HepG2 (cell line): ENCODE measurements around the gene LCAT. TPM values are rescaled to one million over a fixed set of nuclear protein-coding genes. Genes with fewer than 3 reads are reported as not detected.

Experiments
- GABPA ChIP-seq, 2 experiments: IDR thresholded peaks; 2 replicates each; pipeline ENCODE4 v1.6.1; 2011 to 2016; ENCODE audit warnings: low read depth in 2 of 2, low read length in 1 of 2, missing biosample characterization in 1 of 2, missing genetic modification characterization in 1 of 2
- HNF4G ChIP-seq, 2 experiments: sonication (generic) in 1 of 2; formaldehyde crosslinking in 1 of 2; IDR thresholded peaks; 2 replicates each; pipeline versions ENCODE4 v1.4.0 to v1.6.1; 2011 to 2020; ENCODE audit warnings: borderline replicate concordance in 2 of 2, low read depth in 2 of 2, mild to moderate bottlenecking in 2 of 2, low read length in 1 of 2, missing genetic modification reagents in 1 of 2, moderate library complexity in 1 of 2
- RXRA ChIP-seq: sonication (generic); formaldehyde crosslinking; IDR thresholded peaks from 2 replicates; pipeline ENCODE4 v1.5.1; 2020; ENCODE audit warnings: missing genetic modification reagents
- SKI ChIP-seq: fragments of 450-650 bp; IDR thresholded peaks from one replicate; pipeline ENCODE4 v1.6.1; 2018; ENCODE audit warnings: mild to moderate bottlenecking; ENCODE audit not compliant: partially characterized antibody
- U2AF1 ChIP-seq: fragments of 200-400 bp; formaldehyde crosslinking; optimal IDR thresholded peaks from 2 replicates; pipeline ENCODE3; 2017; ENCODE audit warnings: mild to moderate bottlenecking, low read depth, low read length
- ZFAT ChIP-seq: sonication (generic); formaldehyde crosslinking; conservative IDR thresholded peaks from 2 replicates; pipeline ENCODE4 v1.8.1; 2023; ENCODE audit warnings: missing genetic modification reagents, inconsistent platforms
- ZNF224 ChIP-seq: sonication (generic); formaldehyde crosslinking; IDR thresholded peaks from 2 replicates; pipeline ENCODE4 v1.5.0; 2020; ENCODE audit warnings: mild to moderate bottlenecking, missing genetic modification reagents
- ZNF34 ChIP-seq: sonication (generic); formaldehyde crosslinking; IDR thresholded peaks from 2 replicates; pipeline ENCODE4 v1.4.0; 2020; ENCODE audit warnings: mild to moderate bottlenecking, missing genetic modification reagents, borderline replicate concordance
- ZNF343 ChIP-seq: sonication (generic); formaldehyde crosslinking; IDR thresholded peaks from 2 replicates; pipeline ENCODE4 v1.4.0; 2020; ENCODE audit warnings: mild to moderate bottlenecking, missing genetic modification reagents
- ZNF552 ChIP-seq: sonication (generic); formaldehyde crosslinking; IDR thresholded peaks from 2 replicates; pipeline ENCODE4 v1.9.0; 2022; ENCODE audit warnings: missing genetic modification reagents, mild to moderate bottlenecking, borderline replicate concordance
- ZNF747 ChIP-seq: sonication (generic); formaldehyde crosslinking; IDR thresholded peaks from 2 replicates; pipeline ENCODE4 v1.8.1; 2023; ENCODE audit warnings: missing genetic modification reagents, mild to moderate bottlenecking, borderline replicate concordance
- ZNF772 ChIP-seq: sonication (generic); formaldehyde crosslinking; IDR thresholded peaks from 2 replicates; pipeline ENCODE4 v1.5.0; 2020; ENCODE audit warnings: mild to moderate bottlenecking, missing genetic modification reagents
- ZNF850 ChIP-seq: sonication (generic); formaldehyde crosslinking; conservative IDR thresholded peaks from 2 replicates; pipeline ENCODE4 v1.9.0; 2021; ENCODE audit warnings: mild to moderate bottlenecking, missing genetic modification reagents
- polyA plus RNA-seq, 8 experiments: library from polyadenylated mRNA; depleted of rRNA in 3 of 8; stranded (reverse) in 7 of 8; unstranded in 1 of 8; fragments of >200 nt; fragmentation: Illumina TruSeq in 4 of 8; extraction: Trizol in 4 of 8; gene quantifications; 2 replicates each; pipeline versions ENCODE4 v1.2.1 to v1.2.3, GENCODE V29; 2011 to 2016; ENCODE audit warnings: low read depth in 4 of 8, missing spikeins in 1 of 8, mixed read lengths in 1 of 8; ENCODE audit not compliant: insufficient read depth in 1 of 8
- total RNA-seq, 5 experiments: library from RNA; depleted of rRNA; stranded (reverse); fragments of >200 nt; fragmentation: Illumina TruSeq; extraction: Trizol; gene quantifications; 2 replicates each; pipeline ENCODE4 v1.2.3, GENCODE V29; 2016; ENCODE audit warnings: low read depth in 1 of 5
- TF ChIP-seq, protein P1 (sequence below): IDR thresholded peaks from 2 replicates; pipeline ENCODE4 v1.6.1; 2016; ENCODE audit warnings: low read depth
- TF ChIP-seq, protein P2 (sequence below): sonication (generic); formaldehyde crosslinking; IDR thresholded peaks from 2 replicates; pipeline ENCODE4 v1.9.0; 2021; ENCODE audit warnings: missing genetic modification reagents, mild to moderate bottlenecking, borderline replicate concordance
- TF ChIP-seq, protein P3 (sequence below): sonication (generic); formaldehyde crosslinking; IDR thresholded peaks from 2 replicates; pipeline ENCODE4 v1.4.0; 2020; ENCODE audit warnings: missing genetic modification reagents
- TF ChIP-seq, protein P4 (sequence below): sonication (generic); formaldehyde crosslinking; IDR thresholded peaks from 2 replicates; pipeline ENCODE4 v1.4.0; 2020; ENCODE audit warnings: missing genetic modification reagents, borderline replicate concordance
- TF ChIP-seq, protein P5 (sequence below): sonication (generic); formaldehyde crosslinking; IDR thresholded peaks from 2 replicates; pipeline ENCODE4 v1.8.1; 2023; ENCODE audit warnings: missing genetic modification reagents, mild to moderate bottlenecking, borderline replicate concordance
- TF ChIP-seq, protein P6 (sequence below): sonication (generic); formaldehyde crosslinking; IDR thresholded peaks from 2 replicates; pipeline ENCODE4 v1.5.0; 2020; ENCODE audit warnings: mild to moderate bottlenecking, missing genetic modification reagents

LCAT gene
- total and polyA plus RNA-seq, 2 of the 13 experiments (the other 11 are each of a cell fraction or from before 2014, with no cell fraction given), result 36.1 to 38.9 TPM

DNA sequence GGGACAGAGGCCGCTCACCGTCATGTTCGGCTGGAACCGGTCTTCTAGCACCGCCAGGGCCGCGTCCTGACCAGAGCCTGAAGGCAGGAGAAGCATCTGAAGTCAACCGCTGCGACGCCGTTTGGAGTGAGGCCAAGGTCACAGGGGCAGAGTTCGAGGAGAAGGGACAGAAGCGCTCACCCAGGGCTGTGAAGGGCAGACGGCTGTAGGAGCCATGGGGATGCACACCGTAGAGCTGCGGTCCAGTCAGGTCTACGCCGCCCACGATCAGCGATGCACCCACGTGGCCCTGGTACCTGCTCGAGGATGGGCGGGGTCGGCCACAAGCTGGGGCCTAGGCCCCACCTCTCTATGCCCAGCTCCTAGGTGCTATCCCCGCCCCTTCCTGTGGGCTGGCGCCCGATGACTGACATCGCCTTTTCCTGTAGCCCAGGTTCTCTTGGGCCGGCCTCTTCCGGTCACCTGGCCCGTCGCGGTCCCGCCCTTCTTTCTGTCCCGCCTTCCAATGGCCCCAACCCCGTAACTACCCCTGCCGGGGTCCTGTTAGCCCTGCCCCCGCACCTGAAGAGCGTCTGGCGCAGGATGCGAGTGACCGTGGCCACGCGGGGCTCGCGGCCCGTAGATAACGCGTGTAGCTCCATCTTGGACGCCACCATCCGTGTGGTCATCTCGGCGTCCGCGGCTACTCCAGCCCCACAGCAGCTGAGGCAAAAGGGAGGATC lies 8.4 kb downstream of the LCAT start (continued):
- no peak for TF ChIP-seq ZNF850
- TF ChIP-seq, protein P1, sequence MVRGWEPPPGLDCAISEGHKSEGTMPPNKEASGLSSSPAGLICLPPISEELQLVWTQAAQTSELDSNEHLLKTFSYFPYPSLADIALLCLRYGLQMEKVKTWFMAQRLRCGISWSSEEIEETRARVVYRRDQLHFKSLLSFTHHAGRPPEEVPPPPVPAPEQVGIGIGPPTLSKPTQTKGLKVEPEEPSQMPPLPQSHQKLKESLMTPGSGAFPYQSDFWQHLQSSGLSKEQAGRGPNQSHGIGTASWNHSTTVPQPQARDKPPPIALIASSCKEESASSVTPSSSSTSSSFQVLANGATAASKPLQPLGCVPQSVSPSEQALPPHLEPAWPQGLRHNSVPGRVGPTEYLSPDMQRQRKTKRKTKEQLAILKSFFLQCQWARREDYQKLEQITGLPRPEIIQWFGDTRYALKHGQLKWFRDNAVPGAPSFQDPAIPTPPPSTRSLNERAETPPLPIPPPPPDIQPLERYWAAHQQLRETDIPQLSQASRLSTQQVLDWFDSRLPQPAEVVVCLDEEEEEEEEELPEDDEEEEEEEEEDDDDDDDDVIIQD (CRISPR knock-in tag), result no peak
- no peak; the same call in none of the 2 replicates for TF ChIP-seq ZNF552
- TF ChIP-seq, protein P2, sequence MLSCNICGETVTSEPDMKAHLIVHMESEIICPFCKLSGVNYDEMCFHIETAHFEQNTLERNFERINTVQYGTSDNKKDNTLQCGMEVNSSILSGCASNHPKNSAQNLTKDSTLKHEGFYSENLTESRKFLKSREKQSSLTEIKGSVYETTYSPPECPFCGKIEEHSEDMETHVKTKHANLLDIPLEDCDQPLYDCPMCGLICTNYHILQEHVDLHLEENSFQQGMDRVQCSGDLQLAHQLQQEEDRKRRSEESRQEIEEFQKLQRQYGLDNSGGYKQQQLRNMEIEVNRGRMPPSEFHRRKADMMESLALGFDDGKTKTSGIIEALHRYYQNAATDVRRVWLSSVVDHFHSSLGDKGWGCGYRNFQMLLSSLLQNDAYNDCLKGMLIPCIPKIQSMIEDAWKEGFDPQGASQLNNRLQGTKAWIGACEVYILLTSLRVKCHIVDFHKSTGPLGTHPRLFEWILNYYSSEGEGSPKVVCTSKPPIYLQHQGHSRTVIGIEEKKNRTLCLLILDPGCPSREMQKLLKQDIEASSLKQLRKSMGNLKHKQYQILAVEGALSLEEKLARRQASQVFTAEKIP (CRISPR knock-in tag), result no peak
- TF ChIP-seq, protein P3, sequence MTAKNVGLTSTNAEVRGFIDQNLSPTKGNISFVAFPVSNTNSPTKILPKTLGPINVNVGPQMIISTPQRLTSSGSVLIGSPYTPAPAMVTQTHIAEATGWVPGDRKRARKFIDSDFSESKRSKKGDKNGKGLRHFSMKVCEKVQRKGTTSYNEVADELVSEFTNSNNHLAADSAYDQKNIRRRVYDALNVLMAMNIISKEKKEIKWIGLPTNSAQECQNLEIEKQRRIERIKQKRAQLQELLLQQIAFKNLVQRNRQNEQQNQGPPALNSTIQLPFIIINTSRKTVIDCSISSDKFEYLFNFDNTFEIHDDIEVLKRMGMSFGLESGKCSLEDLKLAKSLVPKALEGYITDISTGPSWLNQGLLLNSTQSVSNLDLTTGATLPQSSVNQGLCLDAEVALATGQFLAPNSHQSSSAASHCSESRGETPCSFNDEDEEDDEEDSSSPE (CRISPR knock-in tag), result peak; percentile 76
- TF ChIP-seq ZNF747 (CRISPR knock-in tag), result no peak
- TF ChIP-seq ZNF34 (CRISPR knock-in tag), result peak; percentile 90; the same call in 1 of the 2 replicates
- peak; percentile 29 for TF ChIP-seq SKI
- TF ChIP-seq ZNF772 (CRISPR knock-in tag), result peak; percentile 48
- TF ChIP-seq, protein P4, sequence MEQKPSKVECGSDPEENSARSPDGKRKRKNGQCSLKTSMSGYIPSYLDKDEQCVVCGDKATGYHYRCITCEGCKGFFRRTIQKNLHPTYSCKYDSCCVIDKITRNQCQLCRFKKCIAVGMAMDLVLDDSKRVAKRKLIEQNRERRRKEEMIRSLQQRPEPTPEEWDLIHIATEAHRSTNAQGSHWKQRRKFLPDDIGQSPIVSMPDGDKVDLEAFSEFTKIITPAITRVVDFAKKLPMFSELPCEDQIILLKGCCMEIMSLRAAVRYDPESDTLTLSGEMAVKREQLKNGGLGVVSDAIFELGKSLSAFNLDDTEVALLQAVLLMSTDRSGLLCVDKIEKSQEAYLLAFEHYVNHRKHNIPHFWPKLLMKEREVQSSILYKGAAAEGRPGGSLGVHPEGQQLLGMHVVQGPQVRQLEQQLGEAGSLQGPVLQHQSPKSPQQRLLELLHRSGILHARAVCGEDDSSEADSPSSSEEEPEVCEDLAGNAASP (CRISPR knock-in tag), result no peak
- no peak for TF ChIP-seq HNF4G (IDR thresholded peaks at IDR 0.05; ENCODE audit: borderline replicate concordance, low read depth, low read length)
- 0 out of 2 replicates have a peak, but pooled peaks have one; percentile 15 for TF ChIP-seq HNF4G (CRISPR knock-in tag; IDR thresholded peaks at IDR 0.05; ENCODE audit: borderline replicate concordance, low read depth)
- TF ChIP-seq, protein P5, sequence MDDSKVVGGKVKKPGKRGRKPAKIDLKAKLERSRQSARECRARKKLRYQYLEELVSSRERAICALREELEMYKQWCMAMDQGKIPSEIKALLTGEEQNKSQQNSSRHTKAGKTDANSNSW (CRISPR knock-in tag), result peak; percentile 77; the same call in 1 of the 2 replicates
- TF ChIP-seq ZFAT (CRISPR knock-in tag), result no peak
- TF ChIP-seq, protein P6, sequence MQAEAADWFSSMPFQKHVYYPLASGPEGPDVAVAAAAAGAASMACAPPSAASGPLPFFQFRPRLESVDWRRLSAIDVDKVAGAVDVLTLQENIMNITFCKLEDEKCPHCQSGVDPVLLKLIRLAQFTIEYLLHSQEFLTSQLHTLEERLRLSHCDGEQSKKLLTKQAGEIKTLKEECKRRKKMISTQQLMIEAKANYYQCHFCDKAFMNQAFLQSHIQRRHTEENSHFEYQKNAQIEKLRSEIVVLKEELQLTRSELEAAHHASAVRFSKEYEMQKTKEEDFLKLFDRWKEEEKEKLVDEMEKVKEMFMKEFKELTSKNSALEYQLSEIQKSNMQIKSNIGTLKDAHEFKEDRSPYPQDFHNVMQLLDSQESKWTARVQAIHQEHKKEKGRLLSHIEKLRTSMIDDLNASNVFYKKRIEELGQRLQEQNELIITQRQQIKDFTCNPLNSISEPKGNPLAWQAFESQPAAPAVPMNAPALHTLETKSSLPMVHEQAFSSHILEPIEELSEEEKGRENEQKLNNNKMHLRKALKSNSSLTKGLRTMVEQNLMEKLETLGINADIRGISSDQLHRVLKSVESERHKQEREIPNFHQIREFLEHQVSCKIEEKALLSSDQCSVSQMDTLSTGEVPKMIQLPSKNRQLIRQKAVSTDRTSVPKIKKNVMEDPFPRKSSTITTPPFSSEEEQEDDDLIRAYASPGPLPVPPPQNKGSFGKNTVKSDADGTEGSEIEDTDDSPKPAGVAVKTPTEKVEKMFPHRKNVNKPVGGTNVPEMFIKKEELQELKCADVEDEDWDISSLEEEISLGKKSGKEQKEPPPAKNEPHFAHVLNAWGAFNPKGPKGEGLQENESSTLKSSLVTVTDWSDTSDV (CRISPR knock-in tag), result no peak
- peak; percentile 48; the same call in 1 of the 2 replicates for TF ChIP-seq ZNF224 (CRISPR knock-in tag)
- TF ChIP-seq ZNF343, result peak; percentile 71; the same call in 1 of the 2 replicates
- no peak for TF ChIP-seq U2AF1
- peak; percentile 50 for TF ChIP-seq RXRA (CRISPR knock-in tag)
- no peak for TF ChIP-seq GABPA (IDR thresholded peaks at IDR 0.05; ENCODE audit: low read depth, low read length)
- peak; percentile 97 for TF ChIP-seq GABPA (CRISPR knock-in tag; IDR thresholded peaks at IDR 0.05; ENCODE audit: low read depth)
